PC-9 (cell line): Measurements from ENCODE around the gene AKR1E2. TPM values are rescaled to one million over a fixed set of nuclear protein-coding genes. Genes with fewer than 3 reads are reported as not detected.

ENCODE experiments used
- BruUV-seq: library from RNA; stranded (reverse); fragments of 400-500 nt; replicated peaks from 2 replicates; lab custom pipeline; 2021; lab: Mats Ljungman, UMichigan
- CTCF ChIA-PET: fragments of 300-600 bp; sonication (Branson Sonifier 250); formaldehyde crosslinking; loops from one replicate; lab custom pipeline; 2022; ENCODE audit warnings: antibody characterized with exemption; lab: Charles Lee
- POLR2A ChIA-PET: fragments of 300-600 bp; sonication (Branson Sonifier 250); formaldehyde crosslinking; loops from one replicate; lab custom pipeline; 2022; ENCODE audit warnings: antibody characterized with exemption; ENCODE audit not compliant: unreplicated experiment; lab: Charles Lee
- DNase-seq, 2 experiments: peaks; one replicate each; pipeline versions ENCODE4 v3.0.0 to v3.0.0-alpha.2; 2015 to 2022; ENCODE audit warnings: mixed read lengths in 1 of 2
- H2AFZ ChIP-seq: fragments of 200-600 bp; sonication (generic); 2 replicates; pipeline ENCODE4 v1.8.1; 2017; ENCODE audit warnings: antibody characterized with exemption
- H3F3A ChIP-seq: fragments of 200-600 bp; sonication (generic); 2 replicates; pipeline ENCODE4 v1.8.1; 2017; ENCODE audit warnings: antibody characterized with exemption, mild to moderate bottlenecking, low read depth; ENCODE audit not compliant: insufficient read depth
- H3K27ac ChIP-seq: fragments of 200-600 bp; sonication (generic); 2 replicates; pipeline ENCODE4 v1.6.1; 2016; ENCODE audit warnings: mixed run types
- H3K27me3 ChIP-seq: fragments of 200-600 bp; sonication (generic); 2 replicates; pipeline ENCODE4 v1.6.1; 2016; ENCODE audit warnings: low read depth, mixed run types; ENCODE audit not compliant: insufficient read depth
- H3K36me3 ChIP-seq: fragments of 200-600 bp; sonication (generic); 2 replicates; pipeline ENCODE4 v1.6.1; 2016; ENCODE audit warnings: low read depth, mixed run types
- H3K4me1 ChIP-seq: fragments of 200-600 bp; sonication (generic); replicated peaks from 2 replicates; pipeline ENCODE4 v1.6.1; 2016; ENCODE audit warnings: mixed run types; ENCODE audit not compliant: insufficient read depth
- H3K4me2 ChIP-seq: fragments of 200-600 bp; sonication (generic); 2 replicates; pipeline ENCODE4 v1.6.1; 2017; ENCODE audit warnings: mixed run types
- H3K4me3 ChIP-seq: fragments of 200-600 bp; sonication (generic); 2 replicates; pipeline ENCODE4 v1.6.1; 2016; ENCODE audit warnings: mixed run types
- H3K79me2 ChIP-seq: fragments of 200-600 bp; sonication (generic); 2 replicates; pipeline ENCODE4 v1.6.1; 2017; ENCODE audit warnings: low read depth, mixed run types
- H3K9me2 ChIP-seq: fragments of 200-600 bp; sonication (generic); 2 replicates; pipeline ENCODE4 v1.8.1; 2017; ENCODE audit warnings: mild to moderate bottlenecking; ENCODE audit not compliant: insufficient read depth
- H3K9me3 ChIP-seq: fragments of 200-600 bp; sonication (generic); 2 replicates; pipeline ENCODE4 v1.8.1; 2016; ENCODE audit warnings: low read depth; ENCODE audit not compliant: insufficient read depth
- H4K20me1 ChIP-seq: fragments of 200-600 bp; sonication (generic); 2 replicates; pipeline ENCODE4 v1.8.1; 2017; ENCODE audit not compliant: insufficient read depth
- CTCF ChIP-seq: fragments of 200-600 bp; sonication (generic); conservative IDR thresholded peaks from 2 replicates; pipeline ENCODE4 v1.6.1; 2017; ENCODE audit warnings: mixed run types, antibody characterized with exemption, mild to moderate bottlenecking, moderate library complexity
- EZH2 ChIP-seq: fragments of 200-600 bp; sonication (generic); IDR thresholded peaks from 2 replicates; pipeline ENCODE4 v1.8.0; 2017; ENCODE audit warnings: antibody characterized with exemption, low read depth
- intact Hi-C: fragments of 100-400 bp; cut with micrococcal nuclease; formaldehyde crosslinking; loops from one replicate; pipeline ENCODE4 v1.10.0; 2022; ENCODE audit not compliant: unreplicated experiment
- total RNA-seq: library from RNA; stranded (reverse); gene quantifications from 2 replicates; pipeline ENCODE4 v1.2.3, GENCODE V29; 2021

The AKR1E2 gene
- total RNA-seq, 1 experiment from 2014 or later, result 1.9 TPM

- H3K4me3 ChIP-seq, result no peak overlapping the region
- intact Hi-C loops, result loop anchor here (5.0 to 10.0 kb wide), 3 partner anchors 563 to 1583 kb away; partner anchors contain the start of gene RBM17
- H3K4me1 ChIP-seq, result no peaks in the 10 kb centered on the region; the same call in 1 of the 2 replicates
- H3K27ac ChIP-seq, result no peak overlapping the region
- ChIA-PET POLR2A (interaction anchor here (0.7 kb wide), 1 partner anchor 627 kb away, joined by 8 read pairs; no protein-coding TSS in a partner anchor), CTCF (interaction anchor here (0.6 kb wide), 1 partner anchor 1054 kb away, joined by 10 read pairs; no protein-coding TSS in a partner anchor)
- H3K4me2 ChIP-seq, result no peak overlapping the region
- no peaks in the 10 kb centered on the region for H3K79me2 ChIP-seq
- no peak for TF ChIP-seq CTCF
- no peak for TF ChIP-seq EZH2
- peaks cover 6% of the 10 kb centered on the region for H3F3A ChIP-seq
- H3K36me3 ChIP-seq, result no peaks in the 10 kb centered on the region
- peaks cover 8% of the 10 kb centered on the region; the same call in 1 of the 2 replicates for H3K9me3 ChIP-seq
- no peaks in the 10 kb centered on the region for H4K20me1 ChIP-seq
- DNase-seq, result no peak
- no peaks in the 10 kb centered on the region for H3K9me2 ChIP-seq
- no TSS peak for BruUV-seq
- no peaks in the 10 kb centered on the region for H3K27me3 ChIP-seq
- no peak overlapping the region for H2AFZ ChIP-seq
These were observed 6.9 kb upstream of the AKR1E2 start for GRCh38 chr10:4819067-4819466.

- H4K20me1 ChIP-seq, result no peaks in the 10 kb centered on the region
- H3K27ac ChIP-seq, result no peak overlapping the region
- peaks cover 8% of the 10 kb centered on the region; the same call in 1 of the 2 replicates for H3K9me3 ChIP-seq
- no peaks in the 10 kb centered on the region for H3K36me3 ChIP-seq
- no peaks in the 10 kb centered on the region for H3K9me2 ChIP-seq
- no peak overlapping the region for H2AFZ ChIP-seq
- no peak overlapping the region for H3K4me3 ChIP-seq
- no peaks in the 10 kb centered on the region; the same call in 1 of the 2 replicates for H3K4me1 ChIP-seq
- no peak for TF ChIP-seq EZH2
- TF ChIP-seq CTCF, result no peak
- POLR2A ChIA-PET, result no interaction called here
- no peaks in the 10 kb centered on the region for H3K27me3 ChIP-seq
- H3F3A ChIP-seq, result peaks cover 1% of the 10 kb centered on the region
- intact Hi-C loops, result loop anchor here (5.0 to 10.0 kb wide), 3 partner anchors 563 to 1583 kb away; partner anchors contain the start of gene RBM17
- no TSS peak for BruUV-seq
- DNase-seq, result no peak
- CTCF ChIA-PET, result no interaction called here
- H3K79me2 ChIP-seq, result no peaks in the 10 kb centered on the region
- no peak overlapping the region for H3K4me2 ChIP-seq
These were observed 6.3 kb upstream of the AKR1E2 start for GRCh38 chr10:4819707-4820106.

GRCh38 chr10:4820804-4821401 is 5.1 kb upstream of the AKR1E2 start:
- no peaks in the 10 kb centered on the region for H4K20me1 ChIP-seq
- H3K9me2 ChIP-seq, result no peaks in the 10 kb centered on the region
- H3F3A ChIP-seq, result no peaks in the 10 kb centered on the region; the same call in 1 of the 2 replicates
- no TSS peak for BruUV-seq
- no peak overlapping the region for H2AFZ ChIP-seq
- H3K79me2 ChIP-seq, result no peaks in the 10 kb centered on the region
- H3K27ac ChIP-seq, result no peak overlapping the region
- H3K36me3 ChIP-seq, result no peaks in the 10 kb centered on the region
- no peaks in the 10 kb centered on the region for H3K27me3 ChIP-seq
- TF ChIP-seq EZH2, result no peak
- TF ChIP-seq CTCF, result no peak
- no peaks in the 10 kb centered on the region for H3K4me1 ChIP-seq
- H3K4me2 ChIP-seq, result no peak overlapping the region
- POLR2A ChIA-PET, result no interaction called here
- no peak overlapping the region for H3K4me3 ChIP-seq
- peaks cover 8% of the 10 kb centered on the region; the same call in 1 of the 2 replicates for H3K9me3 ChIP-seq
- CTCF ChIA-PET, result no interaction called here
- no peak for DNase-seq
- intact Hi-C loops, result no loop called here
